K562 (cell line): ENCODE data around the gene USHBP1. TPM values are rescaled to one million over a fixed set of nuclear protein-coding genes. Genes with fewer than 3 reads are reported as not detected.
"Not testable (repeated sequence)": the region's sequence is repeated elsewhere in the genome, so short reads cannot be mapped to it uniquely, and the experiment has no call there.

Experiments used
- ATAC-seq: fragments of 200-7000 bp; cut with Tn5 transposase; 3 replicates; pipeline ENCODE4 v1.9.1; 2020; ENCODE audit warnings: moderate library complexity
- BruUV-seq: library from RNA; stranded (reverse); fragments of 400-500 nt; replicated peaks from 2 replicates; lab custom pipeline; 2021; lab: Mats Ljungman, UMichigan
- CTCF ChIA-PET: fragments of 300-600 bp; formaldehyde crosslinking; extraction: SDS; loops from one replicate; lab custom pipeline; 2021; ENCODE audit warnings: low intra/inter-chr PET ratio; lab: Yijun Ruan, JAX
- POLR2A ChIA-PET: fragments of 300-600, 350-650 bp; sonication (Branson Sonifier 250); formaldehyde crosslinking; extraction: SDS; loops from one replicate; lab custom pipeline; 2021; ENCODE audit warnings: antibody characterized with exemption, inconsistent platforms; lab: Yijun Ruan, JAX
- DNase-seq, 4 experiments: peaks; one replicate each; pipeline versions ENCODE4 v3.0.0 to v3.0.0-alpha.2; 2011 to 2018; ENCODE audit warnings: low spot score in 3 of 4, mixed read lengths in 3 of 4; ENCODE audit errors: extremely low read depth in 1 of 4
- FAIRE-seq: peaks from 2 replicates; lab custom pipeline; 2011; peaks lifted over from hg19 to GRCh38; lab: Jason Lieb, UNC
- H2AFZ ChIP-seq: 2 replicates; pipeline ENCODE4 v1.6.0; 2011; ENCODE audit warnings: low read depth, low read length, control low read depth, inconsistent platforms
- H3K27ac ChIP-seq: fragments of 200-600 bp; 3 replicates; pipeline ENCODE4 v1.8.0; 2011; ENCODE audit warnings: low read depth, mild to moderate bottlenecking, control low read depth, inconsistent platforms, low read length, moderate library complexity, mixed read lengths; ENCODE audit errors: extremely low read depth
- H3K27me3 ChIP-seq, 2 experiments: fragments of 300-600 bp in 1 of 2; 2 replicates in 1 of 2; 3 replicates in 1 of 2; pipeline versions ENCODE4 v1.6.0 to v1.8.0; 2011; ENCODE audit warnings: inconsistent platforms in 2 of 2, low read length in 2 of 2, mild to moderate bottlenecking in 1 of 2, mixed read lengths in 1 of 2, moderate library complexity in 1 of 2; ENCODE audit not compliant: control insufficient read depth in 2 of 2, insufficient read depth in 2 of 2
- H3K36me3 ChIP-seq: fragments of 300-600 bp; 3 replicates; pipeline ENCODE4 v1.8.0; 2011; ENCODE audit warnings: mild to moderate bottlenecking, low read length, inconsistent platforms; ENCODE audit not compliant: control insufficient read depth, insufficient read depth
- H3K4me1 ChIP-seq, 2 experiments: fragments of 200-600 bp in 1 of 2; replicated peaks in 1 of 2; 2 replicates in 1 of 2; 3 replicates in 1 of 2; pipeline versions ENCODE4 v1.5.1 to v1.8.0; 2011; ENCODE audit warnings: inconsistent platforms in 2 of 2, low read length in 2 of 2, mild to moderate bottlenecking in 1 of 2, mixed read lengths in 1 of 2, moderate library complexity in 1 of 2; ENCODE audit not compliant: control insufficient read depth in 2 of 2, insufficient read depth in 2 of 2
- H3K4me2 ChIP-seq: 2 replicates; pipeline ENCODE4 v1.6.1; 2011; ENCODE audit warnings: low read length, control low read depth, inconsistent platforms, mixed read lengths; ENCODE audit not compliant: insufficient read depth
- H3K4me3 ChIP-seq: fragments of 200-600 bp; sonication (generic), shearing (Covaris generic); 2 replicates; pipeline ENCODE4 v1.5.1; 2016; ENCODE audit warnings: control low read depth, inconsistent platforms
- H3K79me2 ChIP-seq: fragments of 200-600 bp; 3 replicates; pipeline ENCODE4 v1.8.0; 2011; ENCODE audit warnings: low read length, inconsistent platforms; ENCODE audit not compliant: control insufficient read depth, insufficient read depth
- H3K9ac ChIP-seq, 2 experiments: 2 replicates each; pipeline versions ENCODE4 v1.6.0 to v1.6.1; 2011; ENCODE audit warnings: low read depth in 2 of 2, low read length in 2 of 2, control low read depth in 1 of 2, inconsistent platforms in 1 of 2, mild to moderate bottlenecking in 1 of 2, mixed read lengths in 1 of 2; ENCODE audit not compliant: insufficient read depth in 1 of 2
- H3K9me1 ChIP-seq: one replicate; pipeline ENCODE4 v1.6.0; 2011; ENCODE audit warnings: inconsistent platforms, mild to moderate bottlenecking, low read length, moderate library complexity; ENCODE audit not compliant: control insufficient read depth, insufficient read depth
- H3K9me3 ChIP-seq: replicated peaks from 2 replicates; pipeline ENCODE4 v1.5.1; 2011; ENCODE audit warnings: low read depth, low read length, inconsistent platforms; ENCODE audit not compliant: control insufficient read depth, insufficient read depth
- H4K20me1 ChIP-seq: replicated peaks from 2 replicates; pipeline ENCODE4 v1.6.1; 2011; ENCODE audit warnings: low read length, inconsistent platforms, mixed read lengths; ENCODE audit not compliant: control insufficient read depth, insufficient read depth
- RBFOX2 ChIP-seq: fragments of 200-400 bp; formaldehyde crosslinking; IDR thresholded peaks from 2 replicates; pipeline ENCODE4 v1.6.1; 2017; ENCODE audit warnings: low read depth, mild to moderate bottlenecking, low read length, moderate library complexity
- SPI1 ChIP-seq: IDR thresholded peaks from 2 replicates; pipeline ENCODE4 v1.6.1; 2011; ENCODE audit warnings: low read depth, low read length, control low read depth, borderline replicate concordance
- ZNF121 ChIP-seq: sonication (generic); formaldehyde crosslinking; conservative IDR thresholded peaks from 2 replicates; pipeline ENCODE4 v1.8.0; 2022; ENCODE audit warnings: missing genetic modification reagents
- WGBS: fragments of 100-300 bp; shearing (Covaris generic); methylation state at CpG from one replicate; pipeline ENCODE4 v1.1.6; 2016; ENCODE audit warnings: low coverage, mixed read lengths; ENCODE audit not compliant: insufficient coverage; ENCODE audit errors: missing lambda C conversion rate; 5-methylcytosine and 5-hydroxymethylcytosine counted together
- in situ Hi-C: fragments of 300-500 bp; cut with MboI; formaldehyde crosslinking; loops from 4 replicates; pipeline ENCODE4 v1.15.0; 2018; ENCODE audit warnings: inconsistent platforms, mixed read lengths
- intact Hi-C: fragments of 100-400 bp; cut with micrococcal nuclease; formaldehyde crosslinking; loops from 2 replicates; pipeline ENCODE4 v1.14.2; 2022
- polyA plus RNA-seq, 8 experiments: library from polyadenylated mRNA; depleted of rRNA in 4 of 8; stranded (reverse) in 5 of 8; unstranded in 3 of 8; fragments of >200 nt; fragmentation: Nextera tagmentation in 2 of 8; fragmentation: Illumina TruSeq in 1 of 8; extraction: Ambion mirVana in 2 of 8; extraction: Trizol in 1 of 8; gene quantifications; 2 replicates each; pipeline versions ENCODE4 v1.2.1 to v1.2.3, GENCODE V29; 2011 to 2014; ENCODE audit warnings: inconsistent platforms in 1 of 8, missing spikeins in 1 of 8
- total RNA-seq, 7 experiments: library from RNA; depleted of rRNA in 6 of 7; stranded (reverse); fragments of >200 nt in 6 of 7; fragmentation: Illumina TruSeq in 2 of 7; extraction: Trizol in 2 of 7; gene quantifications; 2 replicates each; pipeline versions ENCODE4 v1.2.1 to v1.2.3, GENCODE V29; 2011 to 2021; ENCODE audit warnings: low replicate concordance in 1 of 7

The USHBP1 gene
- total and polyA plus RNA-seq, 9 of the 15 experiments (the other 6 are each of a cell fraction or from before 2014, with no cell fraction given), result 0.03 to 0.10 (median 0.05) TPM; not detected in 5

- no peaks in the 10 kb centered on the region for H4K20me1 ChIP-seq
- CTCF ChIA-PET, result no interaction called here
- H3K79me2 ChIP-seq, result no peaks in the 10 kb centered on the region
- FAIRE-seq (no peak), ATAC-seq (no peak), DNase-seq (no peak)
- 0 out of 4 replicates have a peak overlapping the region, but pooled peaks of 1 of the 2 experiments have one; percentile 48 for H3K9ac ChIP-seq
- TF ChIP-seq SPI1, result no peak
- TF ChIP-seq RBFOX2, result peak; percentile 18; the same call in 1 of the 2 replicates
- H3K4me2 ChIP-seq, result no peak overlapping the region
- H3K36me3 ChIP-seq, result peaks cover 65% of the 10 kb centered on the region
- no peak overlapping the region for H2AFZ ChIP-seq
- intact Hi-C loops (no loop called here), in situ Hi-C loops (loop anchor here (5.0 kb wide), 1 partner anchor 73 kb away; no protein-coding TSS in a partner anchor)
- H3K9me3 ChIP-seq, result no peaks in the 10 kb centered on the region
- POLR2A ChIA-PET, result interaction anchor here (0.7 kb wide), 2 partner anchors 9 to 24 kb away, joined by 3 to 4 read pairs; partner anchors contain the start of gene BABAM1
- no peak overlapping the region for H3K27ac ChIP-seq
- no TSS peak for BruUV-seq
- WGBS, result 88% methylated on average over 16 of the region's 19 CpGs
- peaks cover 3% of the 10 kb centered on the region for H3K9me1 ChIP-seq
- H3K27me3 ChIP-seq, result no peaks in the 10 kb centered on the region
- no peak overlapping the region for H3K4me3 ChIP-seq
- H3K4me1 ChIP-seq, result no peaks in the 10 kb centered on the region
Observed at GRCh38 chr19:17275441-17276175, 11.1 kb upstream of the USHBP1 start.

DNA sequence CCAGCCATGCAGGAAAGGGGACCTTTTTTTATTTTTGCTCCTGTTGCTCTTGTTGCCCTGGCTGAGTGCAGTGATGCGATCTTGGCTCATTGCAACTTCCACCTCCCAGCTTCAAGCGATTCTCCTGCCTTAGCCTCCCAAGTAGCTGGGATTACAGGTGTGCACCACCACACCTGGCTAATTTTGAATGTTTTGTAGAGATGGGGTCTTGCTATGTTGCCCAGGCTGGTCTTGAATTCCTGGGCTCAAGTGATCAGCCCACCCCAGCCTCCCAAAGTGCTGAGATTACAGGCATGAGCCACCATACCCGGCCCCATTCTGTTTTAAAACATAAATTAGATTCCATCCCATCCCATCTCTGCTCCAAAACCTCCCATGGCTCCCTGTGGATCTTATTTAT, 10.3 kb upstream of the USHBP1 start:
- WGBS, result 96% methylated on average over 3 of the region's 3 CpGs
- BruUV-seq, intact Hi-C loops, DNase-seq, H3K4me2 ChIP-seq, H3K79me2 ChIP-seq, H3K4me3 ChIP-seq, FAIRE-seq, CTCF ChIA-PET, H3K9ac ChIP-seq, H3K4me1 ChIP-seq, H3K9me1 ChIP-seq, H3K27ac ChIP-seq, H3K27me3 ChIP-seq, H2AFZ ChIP-seq, ATAC-seq, H4K20me1 ChIP-seq, H3K9me3 ChIP-seq: not testable (repeated sequence)
- in situ Hi-C loops, result loop anchor here (5.0 kb wide), 1 partner anchor 73 kb away; no protein-coding TSS in a partner anchor
- TF ChIP-seq ZNF121 (CRISPR knock-in tag), result peak; percentile 62; the same call in 1 of the 2 replicates
- H3K36me3 ChIP-seq, result peaks cover 71% of the 10 kb centered on the region
- POLR2A ChIA-PET, result interaction anchor here (0.7 kb wide), 2 partner anchors 8 to 59 kb away, joined by 3 to 4 read pairs; partner anchors contain the start of gene BABAM1
